HepG2 (cell line): ENCODE measurements around the gene SLC9A5. TPM values are rescaled to one million over a fixed set of nuclear protein-coding genes. Genes with fewer than 3 reads are reported as not detected.

ENCODE experiments used
- HNF4A ChIP-seq: sonication (generic); formaldehyde crosslinking; IDR thresholded peaks from 2 replicates; pipeline ENCODE4 v1.4.0; 2020; ENCODE audit warnings: missing genetic modification reagents
- HOXA9 ChIP-seq: sonication (generic); formaldehyde crosslinking; IDR thresholded peaks from 2 replicates; pipeline ENCODE4 v1.8.1; 2022; ENCODE audit warnings: missing genetic modification reagents, mild to moderate bottlenecking, moderate library complexity, borderline replicate concordance
- IRF1 ChIP-seq: sonication (generic); formaldehyde crosslinking; IDR thresholded peaks from 2 replicates; pipeline ENCODE4 v1.4.0; 2020; ENCODE audit warnings: low read depth, mild to moderate bottlenecking, missing genetic modification reagents
- TFAP4 ChIP-seq: sonication (generic); IDR thresholded peaks from 2 replicates; pipeline ENCODE4 v1.6.1; 2016; ENCODE audit warnings: low read depth, borderline replicate concordance
- U2AF2 ChIP-seq: fragments of 200-400 bp; formaldehyde crosslinking; IDR thresholded peaks from 2 replicates; pipeline ENCODE4 v1.6.1; 2017; ENCODE audit warnings: low read depth, mild to moderate bottlenecking, low read length
- UBTF ChIP-seq: sonication (generic); formaldehyde crosslinking; IDR thresholded peaks from 2 replicates; pipeline ENCODE4 v1.4.0; 2020; ENCODE audit warnings: mild to moderate bottlenecking, missing genetic modification reagents
- XBP1 ChIP-seq: sonication (generic); formaldehyde crosslinking; IDR thresholded peaks from 2 replicates; pipeline ENCODE4 v1.5.0; 2020; ENCODE audit warnings: missing genetic modification reagents
- ZEB1 ChIP-seq: IDR thresholded peaks from 2 replicates; pipeline ENCODE4 v1.6.1; 2012; ENCODE audit warnings: mild to moderate bottlenecking, low read depth, inconsistent platforms; ENCODE audit not compliant: insufficient replicate concordance
- ZNF335 ChIP-seq: sonication (generic); formaldehyde crosslinking; IDR thresholded peaks from 2 replicates; pipeline ENCODE4 v1.4.0; 2020; ENCODE audit warnings: missing genetic modification reagents
- ZNF512B ChIP-seq: sonication (generic); formaldehyde crosslinking; IDR thresholded peaks from 2 replicates; pipeline ENCODE4 v1.5.1; 2020; ENCODE audit warnings: missing genetic modification reagents, mild to moderate bottlenecking, borderline replicate concordance
- ZNF609 ChIP-seq: sonication (generic); formaldehyde crosslinking; IDR thresholded peaks from 2 replicates; pipeline ENCODE4 v1.4.0; 2020; ENCODE audit warnings: mild to moderate bottlenecking, missing genetic modification reagents, borderline replicate concordance
- ZNF788 ChIP-seq: sonication (generic); formaldehyde crosslinking; IDR thresholded peaks from 2 replicates; pipeline ENCODE4 v1.5.0; 2020; ENCODE audit warnings: mild to moderate bottlenecking, missing genetic modification reagents, borderline replicate concordance
- ZSCAN21 ChIP-seq: sonication (generic); formaldehyde crosslinking; IDR thresholded peaks from 2 replicates; pipeline ENCODE4 v1.8.0; 2022; ENCODE audit warnings: mild to moderate bottlenecking, missing genetic modification reagents, moderate library complexity, borderline replicate concordance
- ZSCAN25 ChIP-seq: sonication (generic); formaldehyde crosslinking; IDR thresholded peaks from 2 replicates; pipeline ENCODE4 v1.8.0; 2022; ENCODE audit warnings: mild to moderate bottlenecking, missing genetic modification reagents
- polyA plus RNA-seq, 8 experiments: library from polyadenylated mRNA; depleted of rRNA in 3 of 8; stranded (reverse) in 7 of 8; unstranded in 1 of 8; fragments of >200 nt; fragmentation: Illumina TruSeq in 4 of 8; extraction: Trizol in 4 of 8; gene quantifications; 2 replicates each; pipeline versions ENCODE4 v1.2.1 to v1.2.3, GENCODE V29; 2011 to 2016; ENCODE audit warnings: low read depth in 4 of 8, missing spikeins in 1 of 8, mixed read lengths in 1 of 8; ENCODE audit not compliant: insufficient read depth in 1 of 8
- total RNA-seq, 5 experiments: library from RNA; depleted of rRNA; stranded (reverse); fragments of >200 nt; fragmentation: Illumina TruSeq; extraction: Trizol; gene quantifications; 2 replicates each; pipeline ENCODE4 v1.2.3, GENCODE V29; 2016; ENCODE audit warnings: low read depth in 1 of 5

The SLC9A5 gene
- total and polyA plus RNA-seq, 2 of the 13 experiments (the other 11 are each of a cell fraction or from before 2014, with no cell fraction given) = 0.58 to 1.4 TPM

- TF ChIP-seq ZNF609 (CRISPR knock-in tag) (peak; percentile 59; the same call in 1 of the 2 replicates), UBTF (CRISPR knock-in tag) (peak; percentile 82), XBP1 (CRISPR knock-in tag) (no peak), ZNF788 (peak; percentile 96; the same call in 1 of the 2 replicates), ZNF512B (CRISPR knock-in tag) (no peak), TFAP4 (no peak), HOXA9 (CRISPR knock-in tag) (no peak), IRF1 (no peak), ZSCAN25 (CRISPR knock-in tag) (peak; percentile 87; the same call in 1 of the 2 replicates), ZEB1 (no peak), U2AF2 (no peak), HNF4A (CRISPR knock-in tag) (peak; percentile 21; the same call in 1 of the 2 replicates), ZSCAN21 (peak; percentile 69), ZNF335 (peak; percentile 96)
Observed at GRCh38 chr16:67226804-67227566, 21.8 kb upstream of the SLC9A5 start, which contains the start of gene TMEM208 (continued).
